Fibroblast of skin of abdomen (primary cell): ENCODE results near the gene MAPK12.
"Not testable (repeated sequence)": the region's sequence is repeated elsewhere in the genome, so short reads cannot be mapped to it uniquely, and the experiment has no call there.

Source experiments
- DNase-seq: peaks from one replicate; pipeline ENCODE4 v3.0.0-alpha.2; 2013

Gene MAPK12

GRCh38 chr22:50211147-50211546 lies 50.3 kb downstream of the MAPK12 start:
- no peak for DNase-seq

GRCh38 chr22:50210378-50211139 lies 50.9 kb downstream of the MAPK12 start:
- DNase-seq, result no peak

GRCh38 chr22:50209893-50210292 lies 51.6 kb downstream of the MAPK12 start:
- DNase-seq, result peak; percentile 57

- DNase-seq, result no peak
Measured at GRCh38 chr22:50208939-50209892, 52.3 kb downstream of the MAPK12 start.

GRCh38 chr22:50208430-50208938 lies 53.0 kb downstream of the MAPK12 start:
- DNase-seq, result no peak

- no peak for DNase-seq
Measured at GRCh38 chr22:50207383-50208140, 53.9 kb downstream of the MAPK12 start.

- DNase-seq, result peak; percentile 17
Measured at GRCh38 chr22:50206599-50206998, 54.9 kb downstream of the MAPK12 start.

- DNase-seq, result no peak
Measured at GRCh38 chr22:50205781-50206569, 55.5 kb downstream of the MAPK12 start.

GRCh38 chr22:50204998-50205397 lies 56.5 kb downstream of the MAPK12 start:
- DNase-seq, result not testable (repeated sequence)

GRCh38 chr22:50204571-50204970 lies 56.9 kb downstream of the MAPK12 start:
- no peak for DNase-seq

- no peak for DNase-seq
Measured at GRCh38 chr22:50203288-50203687, 58.2 kb downstream of the MAPK12 start.
